K562 treated with DMSO at 1 percent for 12 hours (cell line): ENCODE data around the gene CD163. TPM values are rescaled to one million over a fixed set of nuclear protein-coding genes. Genes with fewer than 3 reads are reported as not detected.

Experiments used
- total RNA-seq: library from RNA; unstranded; fragments of 300-600 nt; gene quantifications from 2 replicates; pipeline ENCODE4 v1.2.3, GENCODE V29; 2022; ENCODE audit not compliant: insufficient read depth

CD163 gene
- not detected in 2 replicates for total RNA-seq

DNA sequence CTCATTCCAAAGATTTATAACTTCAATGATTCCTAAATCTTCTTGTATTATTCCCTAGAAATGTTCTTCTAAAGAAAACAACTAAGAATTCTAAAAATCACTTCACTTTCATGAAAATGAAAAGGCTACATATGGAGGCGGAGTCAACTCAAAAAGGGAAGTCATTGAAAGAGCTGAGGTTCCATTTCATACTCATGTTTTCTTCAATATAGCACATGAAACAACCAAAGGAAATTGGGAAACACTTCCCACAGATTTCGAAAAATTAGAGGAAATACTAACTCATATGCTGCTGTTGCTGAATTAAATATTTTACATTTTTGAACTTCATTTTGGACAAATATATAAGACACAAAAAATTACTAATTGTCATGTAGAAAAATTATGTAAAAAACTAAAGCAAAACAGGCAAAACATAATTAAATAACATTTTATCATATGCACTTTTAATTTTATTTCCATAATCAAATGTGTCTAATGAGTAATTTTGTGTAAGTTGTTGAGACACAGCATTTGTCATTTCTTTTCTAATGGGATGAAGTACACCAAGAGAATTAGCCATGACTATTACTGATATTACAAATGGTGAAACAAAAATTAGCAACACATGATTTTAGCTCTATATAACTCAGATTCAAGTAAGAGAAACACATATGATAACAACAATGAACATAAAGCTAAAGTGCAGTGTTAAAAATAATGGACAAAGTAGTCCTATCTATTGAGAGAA, at the start of gene CD163:
Gene CD163 (minus strand): TSS at position 92 of the 730 bp plus-strand sequence. CDS start 87 bp downstream, at position 5.

DNA sequence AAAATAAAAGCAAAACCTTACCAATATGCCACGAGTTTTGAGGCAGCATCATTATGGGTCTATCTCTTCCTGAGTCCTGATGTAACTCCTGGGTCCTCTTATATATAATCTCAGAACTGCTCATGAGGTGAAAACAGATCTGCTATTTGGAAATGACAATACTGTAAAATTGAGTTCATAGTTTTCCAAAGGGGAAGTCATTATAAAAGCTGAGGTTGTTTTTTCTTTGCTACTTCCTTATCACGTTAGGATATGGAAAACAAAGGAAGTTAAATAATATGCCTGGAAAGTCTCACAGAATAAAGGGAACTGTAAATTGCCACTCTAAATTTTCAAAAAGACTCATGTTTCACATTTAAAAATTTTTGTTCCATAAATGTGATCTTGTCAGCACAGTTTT, 59.5 kb downstream of the CD163 start, which contains the start of gene CD163L1:
Gene CD163L1 (minus strand): TSS at position 78 of the 400 bp plus-strand sequence. CDS start 26 bp downstream, at position 52.

Other genes with a start within 250 kb of the CD163 start
- gene ACSM4, start 199.7 kb downstream of the CD163 start, total RNA-seq: 0.30 TPM in 1 of 2 replicates, not detected in the other
- gene CD163L1, start 59.6 kb downstream of the CD163 start, total RNA-seq: not detected in 2 replicates
- not detected in 2 replicates for gene APOBEC1, start 162.1 kb upstream of the CD163 start, total RNA-seq
- gene GDF3, start 192.0 kb upstream of the CD163 start, total RNA-seq: not detected in 2 replicates
- gene DPPA3, start 207.7 kb upstream of the CD163 start, total RNA-seq: not detected in 2 replicates
- not detected in 2 replicates for gene CLEC4C, start 243.6 kb upstream of the CD163 start, total RNA-seq